Activated CD8-positive, alpha-beta T cell treated with anti-CD3 and anti-CD28 coated beads for 36 hours (primary cell): Measurements from ENCODE around the gene SUGT1. TPM values are rescaled to one million over a fixed set of nuclear protein-coding genes. Genes with fewer than 3 reads are reported as not detected.

Experiments used
- ATAC-seq: fragments of 200-7000 bp; cut with Tn5 transposase; one replicate; pipeline ENCODE4 v1.10.0; 2021; ENCODE audit warnings: mild to moderate bottlenecking, moderate library complexity
- CTCF ChIA-PET: fragments of 350-600 bp; sonication (Branson Sonifier 250); formaldehyde crosslinking; loops from one replicate; lab custom pipeline; 2021; ENCODE audit warnings: antibody characterized with exemption; lab: Charles Lee
- POLR2A ChIA-PET: fragments of 350-600 bp; sonication (Branson Sonifier 250); formaldehyde crosslinking; loops from one replicate; lab custom pipeline; 2021; ENCODE audit warnings: antibody characterized with exemption; lab: Charles Lee
- DNase-seq: peaks from one replicate; pipeline ENCODE4 v3.0.0-alpha.2; 2020
- H3K27ac Mint-ChIP-seq: one replicate; pipeline ENCODE4 v1.8.0; 2021; ENCODE audit warnings: mild to moderate bottlenecking, mixed read lengths
- H3K27me3 Mint-ChIP-seq: one replicate; pipeline ENCODE4 v1.8.0; 2021; ENCODE audit warnings: mixed read lengths
- H3K36me3 Mint-ChIP-seq: one replicate; pipeline ENCODE4 v1.8.0; 2021; ENCODE audit warnings: low read depth, mixed read lengths
- H3K4me1 Mint-ChIP-seq: one replicate; pipeline ENCODE4 v1.8.0; 2021; ENCODE audit warnings: low read depth, mixed read lengths
- H3K4me3 Mint-ChIP-seq: one replicate; pipeline ENCODE4 v1.8.0; 2021; ENCODE audit warnings: mild to moderate bottlenecking, moderate library complexity, mixed read lengths
- H3K9me3 Mint-ChIP-seq: one replicate; pipeline ENCODE4 v1.8.0; 2021; ENCODE audit warnings: mixed read lengths
- CTCF ChIP-seq: fragments of 200-600 bp; IDR thresholded peaks from one replicate; pipeline ENCODE4 v1.8.0; 2022; ENCODE audit warnings: antibody characterized with exemption, mild to moderate bottlenecking
- intact Hi-C: fragments of 100-400 bp; cut with micrococcal nuclease; formaldehyde crosslinking; loops from one replicate; pipeline ENCODE4 v1.10.0; 2022
- total RNA-seq, 2 experiments: library from RNA; stranded (reverse); gene quantifications; one replicate each; pipeline ENCODE4 v1.2.3, GENCODE V29; 2021

Gene SUGT1
- total RNA-seq, 2 experiments from 2014 or later = 52.0 to 52.5 TPM

GRCh38 chr13:52744842-52745375 is 92.3 kb downstream of the SUGT1 start:
- no peaks in the 10 kb centered on the region for H3K4me1 Mint-ChIP-seq
- no peak for ATAC-seq
- H3K27ac Mint-ChIP-seq = no peak overlapping the region
- H3K36me3 Mint-ChIP-seq = no peaks in the 10 kb centered on the region
- TF ChIP-seq CTCF = no peak
- H3K27me3 Mint-ChIP-seq = peaks cover 35% of the 10 kb centered on the region
- no peak for DNase-seq
- ChIA-PET CTCF (no interaction called here), POLR2A (no interaction called here)
- intact Hi-C loops = no loop called here
- H3K4me3 Mint-ChIP-seq = no peak overlapping the region
- H3K9me3 Mint-ChIP-seq = no peaks in the 10 kb centered on the region

DNA sequence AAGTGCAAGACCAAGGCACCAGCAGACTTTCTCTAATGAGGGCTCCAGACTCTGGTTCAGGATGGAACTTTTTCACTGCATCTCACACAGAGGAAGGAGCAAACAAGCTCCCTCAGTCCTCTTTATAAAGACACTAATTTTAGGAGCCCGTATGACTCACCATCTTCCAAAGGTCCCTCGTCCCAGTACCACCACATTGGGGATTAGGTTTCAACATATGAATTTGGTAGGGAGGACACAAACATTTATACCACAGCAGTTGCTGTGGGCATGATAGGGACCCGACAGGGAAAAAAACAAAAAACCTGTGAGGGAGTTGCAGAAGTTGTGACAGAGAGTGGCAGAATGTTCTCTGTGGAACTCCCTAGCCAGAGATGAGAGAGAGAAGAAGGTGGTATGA is 93.5 kb downstream of the SUGT1 start:
- no peak overlapping the region for H3K27ac Mint-ChIP-seq
- H3K27me3 Mint-ChIP-seq = peaks cover 30% of the 10 kb centered on the region
- ChIA-PET POLR2A (no interaction called here), CTCF (no interaction called here)
- no peaks in the 10 kb centered on the region for H3K36me3 Mint-ChIP-seq
- intact Hi-C loops = no loop called here
- no peak for DNase-seq
- TF ChIP-seq CTCF = no peak
- H3K4me3 Mint-ChIP-seq = no peak overlapping the region
- no peak for ATAC-seq
- H3K9me3 Mint-ChIP-seq = no peaks in the 10 kb centered on the region
- H3K4me1 Mint-ChIP-seq = no peaks in the 10 kb centered on the region

GRCh38 chr13:52749419-52749818 is 96.8 kb downstream of the SUGT1 start:
- no peak overlapping the region for H3K4me3 Mint-ChIP-seq
- DNase-seq (no peak), ATAC-seq (no peak)
- ChIA-PET POLR2A (no interaction called here), CTCF (no interaction called here)
- intact Hi-C loops = no loop called here
- no peak for TF ChIP-seq CTCF
- no peaks in the 10 kb centered on the region for H3K36me3 Mint-ChIP-seq
- H3K9me3 Mint-ChIP-seq = no peaks in the 10 kb centered on the region
- H3K27ac Mint-ChIP-seq = no peak overlapping the region
- peaks cover 17% of the 10 kb centered on the region for H3K27me3 Mint-ChIP-seq
- no peaks in the 10 kb centered on the region for H3K4me1 Mint-ChIP-seq

Other genes with a start within 250 kb of the SUGT1 start
- under 1 TPM; 0.18 to 0.31 TPM for gene THSD1, start 246.7 kb upstream of the SUGT1 start, total RNA-seq
- 10 to 100 TPM; 26.3 to 29.6 TPM for gene VPS36, start 202.2 kb upstream of the SUGT1 start, total RNA-seq
- gene CKAP2, start 197.4 kb upstream of the SUGT1 start, total RNA-seq = 10 to 100 TPM; 51.5 to 54.3 TPM
- gene HNRNPA1L2, start 10.4 kb upstream of the SUGT1 start, total RNA-seq = 1 to 10 TPM; 7.8 to 9.2 TPM
- not detected for gene CNMD, start 87.0 kb downstream of the SUGT1 start, total RNA-seq
- gene PCDH8, start 195.8 kb downstream of the SUGT1 start, total RNA-seq = not detected